DOHH2 (cell line): ENCODE results near the gene PROM2.

Experiments used
- CTCF ChIP-seq: fragments of 200-600 bp; sonication (generic); IDR thresholded peaks from one replicate; pipeline ENCODE4 v1.5.1; 2014; ENCODE audit warnings: antibody characterized with exemption, mild to moderate bottlenecking, low read depth, low read length; ENCODE audit not compliant: poor library complexity, severe bottlenecking
- EZH2phosphoT487 ChIP-seq: fragments of 200-600 bp; sonication (generic); IDR thresholded peaks from 2 replicates; pipeline ENCODE4 v1.6.1; 2017; ENCODE audit warnings: borderline replicate concordance, mild to moderate bottlenecking, antibody characterized with exemption, low read length, moderate library complexity, mixed read lengths

GRCh38 chr2:95269036-95269680 is 5.1 kb upstream of the PROM2 start:
- TF ChIP-seq CTCF (no peak), EZH2phosphoT487 (no peak)
